ENCODE data around the gene PRDM16.

PRDM16 gene

GRCh38 chr1:3462356-3463012 lies 393.5 kb downstream of the PRDM16 start:
- no peak overlapping the region for H3K4me3 ChIP-seq (replicated peaks in 1 of 2; ENCODE audit: low read depth in 2 of 2, low read length in 2 of 2)
- TF ChIP-seq CTCF (IDR thresholded peaks at IDR 0.05; ENCODE audit: low read depth, low read length): no peak
- no peak for DNase-seq (ENCODE audit: low read depth in 2 of 2)

- DNase-seq (ENCODE audit: low read depth in 2 of 2): no peak
- no peak for TF ChIP-seq CTCF (IDR thresholded peaks at IDR 0.05; ENCODE audit: low read depth, low read length)
- no peak overlapping the region for H3K4me3 ChIP-seq (replicated peaks in 1 of 2; ENCODE audit: low read depth in 2 of 2, low read length in 2 of 2)
Observed at GRCh38 chr1:3463013-3463385, 394.0 kb downstream of the PRDM16 start.

- DNase-seq (ENCODE audit: low read depth in 2 of 2): no peak
- no peak for TF ChIP-seq CTCF (IDR thresholded peaks at IDR 0.05; ENCODE audit: low read depth, low read length)
- H3K4me3 ChIP-seq (replicated peaks in 1 of 2; ENCODE audit: low read depth in 2 of 2, low read length in 2 of 2): no peak overlapping the region
Observed at GRCh38 chr1:3463408-3463863, 394.4 kb downstream of the PRDM16 start.

- no peak for DNase-seq (ENCODE audit: low read depth in 2 of 2)
- no peak for TF ChIP-seq CTCF (IDR thresholded peaks at IDR 0.05; ENCODE audit: low read depth, low read length)
- H3K4me3 ChIP-seq (replicated peaks in 1 of 2; ENCODE audit: low read depth in 2 of 2, low read length in 2 of 2): no peak overlapping the region
Observed at GRCh38 chr1:3463891-3464648, 395.1 kb downstream of the PRDM16 start.

GRCh38 chr1:3464649-3465025 lies 395.6 kb downstream of the PRDM16 start:
- TF ChIP-seq CTCF (IDR thresholded peaks at IDR 0.05; ENCODE audit: low read depth, low read length): no peak
- no peak for DNase-seq (ENCODE audit: low read depth in 2 of 2)
- H3K4me3 ChIP-seq (replicated peaks in 1 of 2; ENCODE audit: low read depth in 2 of 2, low read length in 2 of 2): no peak overlapping the region

- DNase-seq (ENCODE audit: low read depth in 2 of 2): no peak
- no peak overlapping the region for H3K4me3 ChIP-seq (replicated peaks in 1 of 2; ENCODE audit: low read depth in 2 of 2, low read length in 2 of 2)
- no peak for TF ChIP-seq CTCF (IDR thresholded peaks at IDR 0.05; ENCODE audit: low read depth, low read length)
Observed at GRCh38 chr1:3465091-3465934, 396.3 kb downstream of the PRDM16 start.

All from cardiac fibroblast (primary cell).